HepG2 (cell line): ENCODE data around the gene TPPP2. TPM values are rescaled to one million over a fixed set of nuclear protein-coding genes. Genes with fewer than 3 reads are reported as not detected.

Source experiments
- ARNTL ChIP-seq: sonication (generic); formaldehyde crosslinking; IDR thresholded peaks from 2 replicates; pipeline ENCODE4 v1.4.0; 2020; ENCODE audit warnings: mild to moderate bottlenecking, missing genetic modification reagents
- BRD4 ChIP-seq: sonication (generic); formaldehyde crosslinking; IDR thresholded peaks from 2 replicates; pipeline ENCODE4 v1.4.0; 2020; ENCODE audit warnings: missing genetic modification reagents
- CAMTA2 ChIP-seq: sonication (generic); formaldehyde crosslinking; IDR thresholded peaks from 2 replicates; pipeline ENCODE4 v1.4.0; 2020; ENCODE audit warnings: mild to moderate bottlenecking, missing genetic modification reagents, borderline replicate concordance
- CREB1 ChIP-seq, 2 experiments: fragments of 450-650 bp in 1 of 2; IDR thresholded peaks; 2 replicates each; pipeline ENCODE4 v1.6.1; 2016 to 2017; ENCODE audit warnings: control low read depth in 1 of 2, mild to moderate bottlenecking in 1 of 2, missing compliant biosample characterization in 1 of 2, missing genetic modification characterization in 1 of 2
- CTCF ChIP-seq: sonication (generic); formaldehyde crosslinking; IDR thresholded peaks from 2 replicates; pipeline ENCODE4 v1.5.0; 2020; ENCODE audit warnings: mild to moderate bottlenecking, missing genetic modification reagents, moderate library complexity
- EP300 ChIP-seq, 3 experiments: sonication (generic) in 1 of 3; formaldehyde crosslinking in 1 of 3; IDR thresholded peaks; 2 replicates each; pipeline versions ENCODE4 v1.5.1 to v1.6.1; 2011 to 2020; ENCODE audit warnings: low read depth in 2 of 3, low read length in 2 of 3, borderline replicate concordance in 1 of 3, improper control_type of control experiment in 1 of 3, mild to moderate bottlenecking in 1 of 3, missing genetic modification reagents in 1 of 3, moderate library complexity in 1 of 3
- FIP1L1 ChIP-seq: fragments of 200-400 bp; formaldehyde crosslinking; IDR thresholded peaks from 2 replicates; pipeline ENCODE4 v1.6.1; 2018; ENCODE audit warnings: low read depth, mild to moderate bottlenecking, low read length, moderate library complexity, borderline replicate concordance; ENCODE audit not compliant: insufficient read depth
- FOSL2 ChIP-seq: sonication (generic); formaldehyde crosslinking; IDR thresholded peaks from 2 replicates; pipeline ENCODE4 v1.4.0; 2020; ENCODE audit warnings: missing genetic modification reagents
- GLI4 ChIP-seq: sonication (generic); formaldehyde crosslinking; IDR thresholded peaks from 2 replicates; pipeline ENCODE4 v1.5.1; 2020; ENCODE audit warnings: missing genetic modification reagents, mild to moderate bottlenecking, moderate library complexity, borderline replicate concordance
- HNF4A ChIP-seq: sonication (generic); formaldehyde crosslinking; IDR thresholded peaks from 2 replicates; pipeline ENCODE4 v1.4.0; 2020; ENCODE audit warnings: missing genetic modification reagents
- MED13 ChIP-seq: sonication (generic); formaldehyde crosslinking; IDR thresholded peaks from 2 replicates; pipeline ENCODE4 v1.5.0; 2020; ENCODE audit warnings: missing genetic modification reagents
- MXD3 ChIP-seq: IDR thresholded peaks from 2 replicates; pipeline ENCODE4 v1.6.1; 2016; ENCODE audit warnings: mild to moderate bottlenecking, missing biosample characterization, missing genetic modification reagents
- MYPOP ChIP-seq: sonication (generic); formaldehyde crosslinking; IDR thresholded peaks from 2 replicates; pipeline ENCODE4 v1.8.1; 2023; ENCODE audit warnings: mild to moderate bottlenecking, moderate library complexity, missing genetic modification reagents
- NBN ChIP-seq: fragments of 450-650 bp; conservative IDR thresholded peaks from 2 replicates; pipeline ENCODE4 v1.6.1; 2017
- PCBP1 ChIP-seq: fragments of 200-400 bp; formaldehyde crosslinking; IDR thresholded peaks from 2 replicates; pipeline ENCODE4 v1.6.1; 2017; ENCODE audit warnings: mild to moderate bottlenecking, low read depth, low read length, borderline replicate concordance
- RFX3 ChIP-seq: IDR thresholded peaks from 2 replicates; pipeline ENCODE4 v1.6.1; 2016; ENCODE audit warnings: missing biosample characterization, missing genetic modification reagents
- SNAPC2 ChIP-seq: sonication (generic); formaldehyde crosslinking; IDR thresholded peaks from 2 replicates; pipeline ENCODE4 v1.8.1; 2022; ENCODE audit warnings: mild to moderate bottlenecking, missing genetic modification reagents
- ZFP90 ChIP-seq: sonication (generic); formaldehyde crosslinking; IDR thresholded peaks from 2 replicates; pipeline ENCODE4 v1.8.0; 2022; ENCODE audit warnings: missing genetic modification reagents, mild to moderate bottlenecking, inconsistent platforms, borderline replicate concordance
- ZFYVE20 ChIP-seq: sonication (generic); formaldehyde crosslinking; IDR thresholded peaks from 2 replicates; pipeline ENCODE4 v1.8.0; 2023; ENCODE audit warnings: low read depth, mild to moderate bottlenecking, moderate library complexity, missing genetic modification reagents, borderline replicate concordance
- ZIK1 ChIP-seq: sonication (generic); formaldehyde crosslinking; IDR thresholded peaks from 2 replicates; pipeline ENCODE4 v1.5.0; 2020; ENCODE audit warnings: mild to moderate bottlenecking, low read depth, missing genetic modification reagents, borderline replicate concordance
- ZNF138 ChIP-seq: sonication (generic); formaldehyde crosslinking; IDR thresholded peaks from 2 replicates; pipeline ENCODE4 v1.5.0; 2020; ENCODE audit warnings: mild to moderate bottlenecking, low read depth, missing genetic modification reagents
- ZNF281 ChIP-seq: sonication (generic); formaldehyde crosslinking; IDR thresholded peaks from 2 replicates; pipeline ENCODE4 v1.4.0; 2020; ENCODE audit warnings: missing genetic modification reagents, borderline replicate concordance
- ZNF335 ChIP-seq: sonication (generic); formaldehyde crosslinking; IDR thresholded peaks from 2 replicates; pipeline ENCODE4 v1.4.0; 2020; ENCODE audit warnings: missing genetic modification reagents
- ZNF570 ChIP-seq: sonication (generic); formaldehyde crosslinking; IDR thresholded peaks from 2 replicates; pipeline ENCODE4 v1.4.0; 2020; ENCODE audit warnings: mild to moderate bottlenecking, missing genetic modification reagents, borderline replicate concordance
- ZNF577 ChIP-seq: sonication (generic); formaldehyde crosslinking; IDR thresholded peaks from 2 replicates; pipeline ENCODE4 v1.4.0; 2020; ENCODE audit warnings: mild to moderate bottlenecking, low read depth, missing genetic modification reagents, borderline replicate concordance
- polyA plus RNA-seq, 8 experiments: library from polyadenylated mRNA; depleted of rRNA in 3 of 8; stranded (reverse) in 7 of 8; unstranded in 1 of 8; fragments of >200 nt; fragmentation: Illumina TruSeq in 4 of 8; extraction: Trizol in 4 of 8; gene quantifications; 2 replicates each; pipeline versions ENCODE4 v1.2.1 to v1.2.3, GENCODE V29; 2011 to 2016; ENCODE audit warnings: low read depth in 4 of 8, missing spikeins in 1 of 8, mixed read lengths in 1 of 8; ENCODE audit not compliant: insufficient read depth in 1 of 8
- total RNA-seq, 5 experiments: library from RNA; depleted of rRNA; stranded (reverse); fragments of >200 nt; fragmentation: Illumina TruSeq; extraction: Trizol; gene quantifications; 2 replicates each; pipeline ENCODE4 v1.2.3, GENCODE V29; 2016; ENCODE audit warnings: low read depth in 1 of 5

The TPPP2 gene
- total and polyA plus RNA-seq, 2 of the 13 experiments (the other 11 are each of a cell fraction or from before 2014, with no cell fraction given), result 0.58 to 4.2 TPM

- no peak for TF ChIP-seq ZNF335 (CRISPR knock-in tag)
- TF ChIP-seq ZNF281, result peak; percentile 36; the same call in 1 of the 2 replicates
- TF ChIP-seq BRD4, result no peak
- peak in 1 of 2 experiments; percentile 34; a peak in 1 of 4 replicates for TF ChIP-seq EP300 (IDR thresholded peaks at IDR 0.05; ENCODE audit: low read depth in 2 of 2, low read length in 2 of 2)
- TF ChIP-seq EP300 (CRISPR knock-in tag; IDR thresholded peaks at IDR 0.05; ENCODE audit: borderline replicate concordance), result no peak
- TF ChIP-seq MED13 (CRISPR knock-in tag), result no peak
- no peak for TF ChIP-seq CTCF (CRISPR knock-in tag)
- no peak for TF ChIP-seq ZIK1
- no peak for TF ChIP-seq FIP1L1
- TF ChIP-seq CREB1 (IDR thresholded peaks at IDR 0.05), result no peak
- no peak for TF ChIP-seq CREB1 (CRISPR knock-in tag; IDR thresholded peaks at IDR 0.05)
- no peak for TF ChIP-seq RFX3
- no peak for TF ChIP-seq ZFP90 (CRISPR knock-in tag)
- no peak for TF ChIP-seq SNAPC2 (CRISPR knock-in tag)
- TF ChIP-seq MYPOP (CRISPR knock-in tag), result no peak
- no peak for TF ChIP-seq HNF4A (CRISPR knock-in tag)
- TF ChIP-seq ZNF577 (CRISPR knock-in tag), result no peak
- TF ChIP-seq ZFYVE20 (CRISPR knock-in tag), result no peak
- TF ChIP-seq MXD3, result no peak
- no peak for TF ChIP-seq GLI4 (CRISPR knock-in tag)
- no peak for TF ChIP-seq PCBP1
- TF ChIP-seq CAMTA2 (CRISPR knock-in tag), result no peak
- no peak for TF ChIP-seq NBN
- TF ChIP-seq ARNTL (CRISPR knock-in tag), result no peak
- no peak for TF ChIP-seq ZNF138
- no peak for TF ChIP-seq ZNF570 (CRISPR knock-in tag)
- TF ChIP-seq FOSL2, result peak; percentile 78
Measured at GRCh38 chr14:21026988-21027315, 3.1 kb upstream of the TPPP2 start (continued).
